B cell (primary cell): ENCODE measurements around the gene IGF1R. TPM values are rescaled to one million over a fixed set of nuclear protein-coding genes. Genes with fewer than 3 reads are reported as not detected.

Experiments
- ATAC-seq: fragments of 200-7000 bp; cut with Tn5 transposase; one replicate; pipeline ENCODE4 v1.10.0; 2021; ENCODE audit warnings: low read depth, mild to moderate bottlenecking, moderate number of reproducible peaks, moderate library complexity
- CTCF ChIA-PET: fragments of 350-600 bp; sonication (Branson Sonifier 250); formaldehyde crosslinking; loops from one replicate; lab custom pipeline; 2021; ENCODE audit warnings: antibody characterized with exemption, inconsistent platforms; lab: Charles Lee
- POLR2A ChIA-PET: fragments of 350-600 bp; sonication (Branson Sonifier 250); formaldehyde crosslinking; loops from one replicate; lab custom pipeline; 2021; ENCODE audit warnings: antibody characterized with exemption; lab: Charles Lee
- DNase-seq: peaks from one replicate; pipeline ENCODE4 v3.0.0; 2013
- H2AFZ ChIP-seq: 2 replicates; pipeline ENCODE4 v1.6.1; 2012; ENCODE audit warnings: mild to moderate bottlenecking, low read depth, low read length; ENCODE audit not compliant: insufficient read depth, poor library complexity, severe bottlenecking
- H3K27ac ChIP-seq, 2 donors: 1 replicate in 1 of 2; 2 replicates in 1 of 2; pipeline ENCODE4 v1.5.1; 2012 to 2013; ENCODE audit warnings: low read length in 2 of 2, mild to moderate bottlenecking in 2 of 2, moderate library complexity in 1 of 2
- H3K27me3 ChIP-seq, 4 experiments: fragments of 200-600 bp in 1 of 4; sonication (generic) in 1 of 4; replicated peaks in 1 of 4; 1 replicate in 2 of 4; 2 replicates in 2 of 4; pipeline versions ENCODE4 v1.6.1 to v1.7.0; 2013 to 2016; ENCODE audit warnings: low read length in 3 of 4, mild to moderate bottlenecking in 2 of 4, mixed read lengths in 1 of 4, moderate library complexity in 1 of 4; ENCODE audit not compliant: insufficient read depth in 4 of 4, control insufficient read depth in 3 of 4; ENCODE audit errors: control extremely low read depth in 1 of 4
- H3K36me3 ChIP-seq, 2 experiments: replicated peaks in 1 of 2; 1 replicate in 1 of 2; 2 replicates in 1 of 2; pipeline versions ENCODE4 v1.6.1 to v1.7.1; 2013; ENCODE audit warnings: low read length in 1 of 2; ENCODE audit not compliant: insufficient read depth in 2 of 2, control insufficient read depth in 1 of 2; ENCODE audit errors: control extremely low read depth in 1 of 2, extremely low read depth in 1 of 2
- H3K4me1 ChIP-seq, 2 donors: fragments of 200-600 bp in 1 of 2; sonication (generic) in 1 of 2; 1 replicate in 1 of 2; 2 replicates in 1 of 2; pipeline versions ENCODE4 v1.5.1 to v1.6.1; 2013 to 2017; ENCODE audit warnings: low read length in 2 of 2; ENCODE audit not compliant: control insufficient read depth in 2 of 2, insufficient read depth in 2 of 2
- H3K4me2 ChIP-seq: replicated peaks from 2 replicates; pipeline ENCODE3; 2012; ENCODE audit warnings: mild to moderate bottlenecking, low read depth, low read length; ENCODE audit not compliant: poor library complexity, severe bottlenecking
- H3K4me3 ChIP-seq, 5 experiments: fragments of 200-600 bp in 1 of 5; sonication (generic) in 1 of 5; 1 replicate in 3 of 5; 2 replicates in 2 of 5; pipeline versions ENCODE4 v1.5.1 to v1.7.0; 2011 to 2016; ENCODE audit warnings: low read length in 4 of 5, mild to moderate bottlenecking in 4 of 5, low read depth in 2 of 5, control low read depth in 1 of 5, moderate library complexity in 1 of 5; ENCODE audit not compliant: insufficient read depth in 1 of 5; ENCODE audit errors: control extremely low read depth in 1 of 5, extremely low read depth in 1 of 5
- H3K79me2 ChIP-seq: fragments of 200-600 bp; sonication (generic); one replicate; pipeline ENCODE4 v1.6.0; 2016; ENCODE audit warnings: low read length; ENCODE audit not compliant: control insufficient read depth, insufficient read depth
- H3K9ac ChIP-seq: fragments of 200-600 bp; sonication (generic); 2 replicates; pipeline ENCODE4 v1.6.1; 2017; ENCODE audit warnings: mild to moderate bottlenecking, low read length, moderate library complexity
- H3K9me3 ChIP-seq, 3 donors: one replicate each; pipeline versions ENCODE4 v1.6.1 to v1.7.1; 2013; ENCODE audit warnings: low read length in 2 of 3; ENCODE audit not compliant: control insufficient read depth in 2 of 3, insufficient read depth in 1 of 3; ENCODE audit errors: control extremely low read depth in 1 of 3
- H4K20me1 ChIP-seq: 2 replicates; pipeline ENCODE4 v1.6.0; 2012; ENCODE audit warnings: mild to moderate bottlenecking, low read length; ENCODE audit not compliant: insufficient read depth, control insufficient read depth, poor library complexity, severe bottlenecking
- H3K27ac Mint-ChIP-seq: one replicate; pipeline ENCODE4 v1.8.0; 2021; ENCODE audit warnings: mixed read lengths
- H3K27me3 Mint-ChIP-seq: one replicate; pipeline ENCODE4 v1.8.0; 2021; ENCODE audit warnings: mixed read lengths
- H3K4me1 Mint-ChIP-seq: one replicate; pipeline ENCODE4 v1.8.0; 2021; ENCODE audit warnings: mixed read lengths
- H3K4me3 Mint-ChIP-seq: one replicate; pipeline ENCODE4 v1.8.0; 2021; ENCODE audit warnings: mixed read lengths
- H3K9me3 Mint-ChIP-seq: one replicate; pipeline ENCODE4 v1.8.0; 2022; ENCODE audit warnings: mixed read lengths; ENCODE audit not compliant: insufficient read depth
- EZH2 ChIP-seq: IDR thresholded peaks from 2 replicates; pipeline ENCODE4 v1.6.1; 2012; ENCODE audit warnings: borderline replicate concordance, low read depth, mild to moderate bottlenecking, moderate library complexity, low read length; ENCODE audit not compliant: insufficient read depth, poor library complexity, severe bottlenecking
- WGBS: methylation state at CpG from one replicate; pipeline ENCODE4 v1.1.5; 2013; ENCODE audit warnings: missing lambda C conversion rate; ENCODE audit not compliant: insufficient coverage; 5-methylcytosine and 5-hydroxymethylcytosine counted together
- intact Hi-C: fragments of 100-400 bp; cut with micrococcal nuclease; formaldehyde crosslinking; loops from one replicate; pipeline ENCODE4 v1.10.0; 2022
- polyA plus RNA-seq: library from polyadenylated mRNA; depleted of rRNA; stranded (reverse); fragments of >200 nt; gene quantifications from 2 replicates; pipeline ENCODE4 v1.2.3, GENCODE V29; 2012
- total RNA-seq, 2 donors: library from RNA; stranded (reverse); fragments of 120-200 nt in 1 of 2; gene quantifications; 1 replicate in 1 of 2; 2 replicates in 1 of 2; pipeline versions ENCODE4 v1.2.3 to v1.2.4, GENCODE V29; 2013 to 2022
- TF ChIP-seq, protein P1 (sequence below): fragments of 200-600 bp; IDR thresholded peaks from one replicate; pipeline ENCODE4 v1.8.0; 2022; ENCODE audit warnings: antibody characterized with exemption, mild to moderate bottlenecking

The IGF1R gene
- total and polyA plus RNA-seq, 2 donors (not counting 1 experiment from before 2014, with no cell fraction given) = 5.4 to 23.1 TPM

DNA sequence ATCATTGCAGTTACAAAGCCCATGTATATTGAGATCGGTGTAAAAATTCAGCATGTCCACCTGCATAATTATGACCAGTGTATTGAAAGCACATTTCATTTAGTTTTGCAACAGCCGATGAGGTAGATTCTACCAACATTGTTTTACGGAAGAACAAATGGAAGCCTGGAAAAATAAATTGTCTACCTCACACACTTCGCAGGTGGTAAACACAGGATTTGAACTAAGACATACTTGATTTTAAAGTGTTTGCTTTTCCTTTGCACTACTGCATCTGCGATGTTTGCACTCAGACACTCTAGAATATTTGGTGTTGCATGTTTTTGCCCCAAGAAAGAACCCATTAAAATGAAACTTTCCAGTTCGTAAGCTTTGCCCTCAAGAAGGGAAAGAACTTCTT lies 210.8 kb downstream of the IGF1R start:
- H3K4me3 ChIP-seq = no peak overlapping the region
- H3K4me1 ChIP-seq = peaks cover 5 to 6% of the 10 kb centered on the region in 2 donors
- no peak overlapping the region for H3K9ac ChIP-seq
- Mint-ChIP-seq H3K4me1 (peaks cover 7% of the 10 kb centered on the region), H3K27ac (no peak overlapping the region), H3K9me3 (no peaks in the 10 kb centered on the region), H3K27me3 (peaks cover 4% of the 10 kb centered on the region), H3K4me3 (no peak overlapping the region)
- no peaks in the 10 kb centered on the region for H3K36me3 ChIP-seq
- POLR2A ChIA-PET = interaction anchor here (0.6 kb wide), 1 partner anchor 211 kb away, joined by 7 read pairs; no protein-coding TSS in a partner anchor
- TF ChIP-seq, protein P1, sequence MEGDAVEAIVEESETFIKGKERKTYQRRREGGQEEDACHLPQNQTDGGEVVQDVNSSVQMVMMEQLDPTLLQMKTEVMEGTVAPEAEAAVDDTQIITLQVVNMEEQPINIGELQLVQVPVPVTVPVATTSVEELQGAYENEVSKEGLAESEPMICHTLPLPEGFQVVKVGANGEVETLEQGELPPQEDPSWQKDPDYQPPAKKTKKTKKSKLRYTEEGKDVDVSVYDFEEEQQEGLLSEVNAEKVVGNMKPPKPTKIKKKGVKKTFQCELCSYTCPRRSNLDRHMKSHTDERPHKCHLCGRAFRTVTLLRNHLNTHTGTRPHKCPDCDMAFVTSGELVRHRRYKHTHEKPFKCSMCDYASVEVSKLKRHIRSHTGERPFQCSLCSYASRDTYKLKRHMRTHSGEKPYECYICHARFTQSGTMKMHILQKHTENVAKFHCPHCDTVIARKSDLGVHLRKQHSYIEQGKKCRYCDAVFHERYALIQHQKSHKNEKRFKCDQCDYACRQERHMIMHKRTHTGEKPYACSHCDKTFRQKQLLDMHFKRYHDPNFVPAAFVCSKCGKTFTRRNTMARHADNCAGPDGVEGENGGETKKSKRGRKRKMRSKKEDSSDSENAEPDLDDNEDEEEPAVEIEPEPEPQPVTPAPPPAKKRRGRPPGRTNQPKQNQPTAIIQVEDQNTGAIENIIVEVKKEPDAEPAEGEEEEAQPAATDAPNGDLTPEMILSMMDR = no peak
- TF ChIP-seq EZH2 = no peak
- H3K9me3 ChIP-seq = no peaks in the 10 kb centered on the region
- H2AFZ ChIP-seq = no peak overlapping the region
- DNase-seq (no peak), ATAC-seq (no peak)
- no peaks in the 10 kb centered on the region for H4K20me1 ChIP-seq
- H3K79me2 ChIP-seq = no peaks in the 10 kb centered on the region
- CTCF ChIA-PET = interaction anchor here (0.6 to 2.4 kb wide), 4 partner anchors 12 to 86 kb away, joined by 3 to 12 read pairs (median 4); no protein-coding TSS in a partner anchor
- no peak overlapping the region for H3K4me2 ChIP-seq
- H3K27ac ChIP-seq = no peak overlapping the region
- no CpG with 5 or more reads among the region's 6 CpGs for WGBS
- intact Hi-C loops = no loop called here
- H3K27me3 ChIP-seq = no peaks in the 10 kb centered on the region

DNA sequence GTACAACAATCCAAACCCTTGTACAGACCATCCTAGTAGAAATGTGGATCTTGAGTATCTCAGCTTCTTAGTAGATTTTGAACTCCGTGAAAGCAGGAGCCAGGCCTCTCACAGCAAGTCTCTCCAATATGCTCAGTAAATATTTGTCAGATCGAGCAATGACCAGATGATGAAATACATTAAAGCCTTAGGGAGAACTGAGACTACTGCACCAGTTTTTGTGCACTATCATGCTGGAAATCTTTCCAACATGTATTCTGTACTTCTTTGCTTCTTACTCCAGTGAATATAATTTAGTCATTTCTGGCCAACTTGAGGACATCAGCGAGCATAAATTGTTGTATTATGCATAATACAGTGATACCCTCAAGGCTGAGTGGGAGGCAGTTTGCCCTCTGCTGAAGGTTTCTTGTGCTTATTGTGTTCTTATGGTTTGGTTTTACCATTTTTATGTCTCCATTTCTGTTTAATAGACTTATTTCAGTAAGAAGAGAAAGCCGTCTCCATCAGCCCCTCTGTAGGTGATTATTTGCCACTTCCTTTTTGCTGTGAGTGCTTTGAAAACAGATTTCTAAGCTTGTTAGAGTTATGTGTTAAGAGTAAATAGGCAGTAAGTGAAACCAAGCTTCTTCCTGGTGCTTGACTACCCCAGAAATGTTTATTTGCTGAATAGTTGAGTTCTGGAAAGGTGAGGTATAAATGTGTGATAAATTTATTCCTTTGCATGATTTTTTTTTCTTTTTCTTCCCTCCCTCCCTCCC lies 212.1 kb downstream of the IGF1R start:
- no peak overlapping the region for H3K27ac ChIP-seq
- no peak overlapping the region for H3K4me3 ChIP-seq
- no peak for DNase-seq
- Mint-ChIP-seq H3K27me3 (peaks cover 4% of the 10 kb centered on the region), H3K4me3 (no peak overlapping the region), H3K9me3 (no peaks in the 10 kb centered on the region), H3K4me1 (peaks cover 12% of the 10 kb centered on the region), H3K27ac (no peak overlapping the region)
- intact Hi-C loops = no loop called here
- TF ChIP-seq EZH2 = no peak
- TF ChIP-seq, protein P1 = no peak
- H3K36me3 ChIP-seq = no peaks in the 10 kb centered on the region
- ChIA-PET CTCF (interaction anchor here (0.7 kb wide), 1 partner anchor 341 kb away, joined by 4 read pairs; no protein-coding TSS in a partner anchor), POLR2A (no interaction called here)
- H3K27me3 ChIP-seq = no peaks in the 10 kb centered on the region
- H3K9me3 ChIP-seq = peaks cover 0 to 4% (median 0%) of the 10 kb centered on the region in 3 donors
- ATAC-seq = no peak
- no peaks in the 10 kb centered on the region for H4K20me1 ChIP-seq
- no peak overlapping the region for H2AFZ ChIP-seq
- H3K79me2 ChIP-seq = no peaks in the 10 kb centered on the region
- H3K9ac ChIP-seq = no peak overlapping the region
- H3K4me1 ChIP-seq = peaks cover 5 to 10% of the 10 kb centered on the region in 2 donors
- 100% methylated on average over 1 of the region's 4 CpGs for WGBS
- H3K4me2 ChIP-seq = no peak overlapping the region
